Measurements from ENCODE around the gene ART3.
"Not testable (repeated sequence)": the region's sequence is repeated elsewhere in the genome, so short reads cannot be mapped to it uniquely, and the experiment has no call there.

ART3 gene

DNA sequence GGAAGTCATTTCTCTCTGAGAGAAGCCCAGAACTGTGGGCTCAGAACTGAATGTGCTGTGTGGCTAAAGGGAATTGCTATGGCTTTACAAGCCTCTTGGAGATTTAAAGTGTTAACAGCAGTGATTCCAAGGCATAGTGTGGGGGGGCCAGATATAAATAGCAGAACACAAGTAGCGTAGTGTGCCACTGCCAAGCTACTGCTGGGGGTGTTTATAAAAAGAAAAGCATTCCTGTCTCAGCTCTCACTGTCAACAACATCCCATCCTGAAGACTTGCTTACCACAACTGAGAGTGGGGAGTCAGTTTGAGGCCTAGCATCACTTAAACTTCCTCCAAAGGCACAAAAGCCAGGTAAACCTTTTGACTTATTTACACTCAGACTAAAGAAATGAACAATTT lies at the start of gene ART3:
ART3 (plus strand) TSS at position 242 of the 400 bp plus-strand sequence. CDS start 1,181 bp downstream, outside the sequence.
- DNase-seq, result no peak

GRCh38 chr4:76028350-76028765 lies 46.2 kb upstream of the ART3 start:
- no peak for DNase-seq

DNA sequence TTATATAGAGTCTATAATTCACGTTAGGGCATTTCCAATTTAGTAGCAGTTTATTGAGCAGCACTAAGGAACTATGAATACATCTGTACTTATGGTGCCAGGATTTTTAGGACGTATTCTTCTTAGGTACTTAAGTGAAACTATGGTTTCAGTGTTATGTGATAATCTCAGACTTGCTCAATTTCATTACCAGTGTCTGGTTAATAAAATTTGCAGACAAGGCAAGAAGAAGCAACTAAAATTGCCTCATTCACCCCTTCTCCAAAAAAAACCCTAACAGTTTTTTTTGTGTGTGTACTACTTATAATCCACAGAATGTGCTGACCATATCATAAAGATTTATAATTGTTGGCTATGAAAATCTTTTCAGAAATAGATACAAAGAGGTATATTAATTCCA lies 45.2 kb upstream of the ART3 start:
- no peak for DNase-seq

DNA sequence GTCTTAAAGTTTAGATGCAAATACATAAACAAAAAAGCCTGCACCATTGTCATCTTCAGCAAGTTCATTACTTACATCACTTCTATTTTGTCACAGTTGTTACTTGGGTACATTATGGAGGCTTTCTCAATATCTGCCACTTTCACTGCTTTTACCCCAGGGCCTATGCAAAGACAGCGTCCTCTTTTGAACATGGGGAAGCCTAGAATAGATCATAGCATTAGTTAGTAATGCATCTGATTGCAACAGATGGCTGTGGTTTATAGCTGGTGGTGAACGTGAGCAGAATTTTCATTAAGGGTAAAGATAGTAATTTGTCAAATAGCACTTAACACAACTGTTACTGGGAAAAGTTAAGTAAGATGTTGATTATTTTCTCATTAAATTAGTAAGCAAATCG lies 39.4 kb upstream of the ART3 start:
- DNase-seq, result no peak

DNA sequence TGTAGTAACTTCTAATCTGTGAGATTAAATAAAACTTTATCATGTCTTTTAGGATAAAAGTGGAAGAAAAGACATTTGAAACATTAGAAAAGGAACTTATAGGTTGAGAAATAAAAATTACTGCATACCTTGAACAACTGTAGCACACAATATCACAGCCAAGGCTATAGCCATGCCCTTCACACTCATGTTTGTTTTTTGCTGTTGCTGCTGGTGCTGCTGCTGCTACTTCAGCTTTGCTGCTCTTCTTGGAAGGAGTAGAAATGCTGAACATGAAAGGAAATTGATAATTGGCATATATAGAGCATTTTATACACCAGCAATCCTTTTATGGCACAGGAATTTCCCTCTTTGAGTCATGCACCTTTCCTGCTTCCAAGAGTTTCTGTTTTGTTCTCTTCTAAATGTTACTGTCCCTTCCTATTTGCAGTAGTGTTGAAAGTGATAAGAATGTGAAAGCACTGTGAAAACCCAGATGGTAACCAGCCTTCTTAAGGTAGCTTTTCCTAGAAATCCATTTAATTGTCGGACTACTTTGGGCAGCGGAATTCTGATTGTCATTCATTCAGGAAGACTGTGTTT lies 38.6 kb upstream of the ART3 start, which contains the start of gene CXCL11:
CXCL11 (minus strand) TSS at position 272 of the 582 bp plus-strand sequence; CDS start at position 189, 83 bp downstream.
- DNase-seq, result no peak

DNA sequence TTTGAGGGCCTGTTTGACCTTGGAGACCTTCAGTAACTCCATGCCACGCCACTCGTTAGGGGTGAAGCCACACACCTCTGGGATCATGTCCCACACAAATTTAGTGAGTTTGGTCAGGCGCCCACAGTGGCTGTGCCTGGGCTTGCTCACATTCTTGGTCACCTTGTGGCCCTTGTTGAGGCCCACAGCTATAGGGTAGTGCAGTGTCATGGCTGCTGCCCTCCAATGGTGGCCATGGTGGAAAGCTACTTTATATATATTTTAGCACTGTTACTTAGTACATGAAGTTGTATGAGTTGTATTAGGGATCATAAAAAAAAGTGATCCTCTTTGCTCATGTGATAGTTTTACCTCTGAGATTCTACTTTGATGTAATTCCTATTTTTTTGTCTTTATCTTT lies 37.7 kb upstream of the ART3 start:
- DNase-seq, result no peak

DNA sequence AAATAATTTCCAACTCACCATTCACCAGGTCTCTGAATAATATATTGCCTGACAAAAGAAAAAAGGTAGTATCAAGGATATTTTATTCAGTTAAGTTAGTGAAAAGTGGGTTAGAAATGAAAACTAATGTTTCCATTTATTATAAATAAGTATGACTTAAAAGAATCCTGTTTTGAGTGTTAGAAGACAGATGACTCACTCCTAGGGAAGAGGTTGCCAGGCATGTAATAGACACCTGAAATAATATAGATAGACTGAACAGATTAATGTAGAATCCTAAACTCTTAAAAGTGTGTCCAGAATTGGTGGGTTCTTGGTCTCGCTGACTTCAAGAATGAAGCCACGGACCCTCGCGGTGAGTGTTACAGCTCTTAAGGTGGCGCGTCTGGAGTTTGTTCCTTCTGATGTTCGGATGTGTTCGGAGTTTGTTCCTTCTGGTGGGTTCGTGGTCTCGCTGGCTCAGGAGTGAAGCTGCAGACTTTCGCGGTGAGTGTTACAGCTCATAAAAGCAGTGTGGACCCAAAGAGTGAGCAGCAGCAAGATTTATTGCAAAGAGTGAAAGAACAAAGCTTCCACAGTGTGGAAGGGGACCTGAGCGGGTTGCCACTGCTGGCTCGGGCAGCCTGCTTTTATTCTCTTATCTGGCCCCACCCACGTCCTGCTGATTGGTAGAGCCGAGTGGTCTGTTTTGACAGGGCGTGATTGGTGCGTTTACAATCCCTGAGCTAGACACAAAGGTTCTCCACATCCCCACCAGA lies 32.1 kb upstream of the ART3 start:
- not testable (repeated sequence) for DNase-seq

- not testable (repeated sequence) for DNase-seq
These were observed 31.2 kb upstream of the ART3 start for GRCh38 chr4:76043306-76043705.

DNA sequence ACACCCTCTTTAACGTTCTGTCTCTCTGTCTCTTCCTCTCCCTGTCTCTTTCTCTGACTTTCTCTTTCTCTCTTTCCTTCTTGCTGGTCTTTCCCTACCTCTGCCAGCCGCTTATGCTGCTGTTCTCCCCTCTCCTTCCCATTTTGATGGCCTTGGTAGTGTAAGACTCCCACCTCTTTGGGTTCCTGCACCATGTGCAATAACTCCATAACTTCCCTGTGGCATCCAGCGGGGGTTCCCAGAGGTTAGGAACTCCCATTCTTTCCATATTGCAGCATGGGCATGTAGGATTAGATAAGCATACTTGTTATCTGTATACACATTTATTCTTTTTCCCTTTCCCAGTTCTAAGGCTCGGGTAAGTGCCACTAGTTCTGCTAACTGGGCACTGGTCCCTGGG lies 29.8 kb upstream of the ART3 start:
- not testable (repeated sequence) for DNase-seq

DNA sequence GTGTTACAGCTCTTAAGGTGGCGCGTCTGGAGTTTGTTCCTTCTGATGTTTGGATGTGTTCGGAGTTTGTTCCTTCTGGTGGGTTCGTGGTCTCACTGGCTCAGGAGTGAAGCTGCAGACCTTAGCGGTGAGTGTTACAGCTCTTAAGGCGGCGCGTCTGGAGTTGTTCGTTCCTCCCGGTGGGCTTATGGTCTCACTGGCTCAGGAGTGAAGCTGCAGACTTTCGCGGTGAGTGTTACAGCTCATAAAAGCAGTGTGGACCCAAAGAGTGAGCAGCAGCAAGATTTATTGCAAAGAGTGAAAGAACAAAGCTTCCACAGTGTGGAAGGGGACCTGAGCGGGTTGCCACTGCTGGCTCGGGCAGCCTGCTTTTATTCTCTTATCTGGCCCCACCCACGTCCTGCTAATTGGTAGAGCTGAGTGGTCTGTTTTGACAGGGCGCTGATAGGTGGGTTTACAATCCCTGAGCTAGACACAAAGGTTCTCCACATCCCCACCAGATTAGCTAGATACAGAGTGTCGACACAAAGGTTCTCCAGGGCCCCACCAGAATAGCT lies 24.6 kb upstream of the ART3 start:
- not testable (repeated sequence) for DNase-seq

DNA sequence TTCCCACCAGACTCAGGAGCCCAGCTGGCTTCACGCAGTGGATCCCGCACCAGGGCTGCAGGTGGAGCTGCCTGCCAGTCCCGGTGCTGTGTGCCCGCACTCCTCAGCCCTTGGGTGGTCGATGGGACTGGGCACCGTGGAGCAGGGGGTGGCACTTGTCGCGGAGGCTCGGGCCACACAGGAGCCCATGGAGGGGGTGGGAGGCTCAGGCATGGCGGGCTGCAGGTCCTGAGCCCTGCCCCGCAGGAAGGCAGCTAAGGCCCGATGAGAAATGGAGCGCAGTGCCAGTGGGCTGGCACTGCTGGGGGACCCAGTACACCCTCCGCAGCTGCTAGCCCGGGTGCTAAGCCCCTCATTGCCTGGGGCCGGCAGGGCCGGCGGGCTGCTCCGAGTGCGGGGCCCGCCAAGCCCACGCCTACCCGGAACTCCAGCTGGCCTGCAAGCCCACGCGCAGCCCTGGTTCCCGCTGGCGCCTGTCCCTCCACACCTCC lies 23.9 kb upstream of the ART3 start:
- DNase-seq, result not testable (repeated sequence)

DNA sequence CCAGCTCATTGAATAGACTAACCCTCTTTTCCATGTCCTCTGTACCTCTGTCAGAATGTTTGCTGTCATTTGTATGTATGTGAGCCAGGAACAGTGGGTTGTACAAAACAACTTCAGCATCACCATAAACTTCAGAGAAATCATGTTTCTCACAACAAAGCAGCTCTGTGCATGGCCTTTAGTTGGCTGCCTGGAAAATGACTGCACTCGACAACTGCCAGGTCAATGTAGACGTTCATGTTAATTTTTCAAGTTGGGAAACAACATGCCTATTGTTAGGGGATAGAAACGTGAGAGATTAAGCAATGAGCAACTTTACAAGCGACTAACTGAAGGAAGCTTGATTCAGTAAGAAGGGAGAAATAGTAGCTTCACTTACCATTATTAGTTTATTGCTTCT lies 20.8 kb upstream of the ART3 start:
- no peak for DNase-seq

DNA sequence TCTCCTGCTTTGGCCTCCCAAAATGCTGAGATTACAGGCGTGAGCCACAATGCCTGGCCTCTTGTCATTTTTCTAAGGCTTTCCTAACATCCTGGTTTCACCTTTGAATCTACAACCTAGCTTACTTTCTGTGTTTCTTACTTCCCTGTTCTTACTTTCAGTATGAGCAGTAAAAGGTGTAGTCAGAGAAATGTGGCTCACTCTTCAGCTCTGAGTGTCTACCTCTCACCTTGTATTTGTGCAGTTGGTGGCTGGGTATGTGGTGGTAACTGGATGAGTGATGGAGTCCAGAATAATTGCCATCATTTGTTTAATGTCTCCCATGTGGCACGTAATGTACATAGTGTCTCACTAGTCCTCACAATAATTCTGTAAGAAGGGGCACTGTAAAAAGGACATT lies 19.5 kb upstream of the ART3 start:
- DNase-seq, result no peak

DNA sequence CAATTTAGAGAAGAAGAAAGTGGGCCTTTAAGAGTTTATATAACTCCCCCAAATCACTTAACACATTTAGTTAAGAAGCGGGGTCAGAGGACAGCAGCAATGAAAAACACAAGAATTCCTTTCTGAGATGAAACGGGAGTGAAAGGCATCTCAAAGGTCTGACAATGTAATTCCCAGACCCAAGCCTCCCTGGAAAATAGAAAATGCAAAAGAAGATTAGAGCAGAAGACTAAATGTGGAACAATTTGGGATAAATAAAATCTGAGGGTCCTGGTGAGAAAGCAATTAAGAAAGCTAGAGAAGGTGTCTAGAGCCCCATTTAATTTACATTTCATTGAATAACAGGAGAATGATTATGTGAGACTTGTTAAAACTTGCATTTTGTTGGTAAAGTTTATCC lies 19.1 kb upstream of the ART3 start:
- no peak for DNase-seq

DNA sequence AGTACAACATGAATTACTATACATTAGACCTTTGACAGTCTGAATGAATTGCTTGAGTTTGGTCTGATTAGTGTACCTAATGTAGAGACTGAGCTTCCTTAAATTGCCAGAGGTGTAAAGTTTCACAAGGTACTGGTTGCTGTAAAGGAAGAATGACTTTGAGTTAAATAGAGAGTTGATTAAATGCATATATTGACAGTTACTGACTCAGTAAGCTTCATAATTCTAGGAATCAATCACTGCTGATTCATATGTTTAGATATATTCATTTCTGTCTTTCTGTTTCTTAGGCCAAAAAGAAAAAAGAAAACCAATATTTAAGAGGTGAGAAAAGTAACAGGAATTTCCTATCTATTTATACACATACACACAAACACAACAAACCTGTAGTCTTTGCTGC lies 16.2 kb upstream of the ART3 start:
- no peak for DNase-seq

DNA sequence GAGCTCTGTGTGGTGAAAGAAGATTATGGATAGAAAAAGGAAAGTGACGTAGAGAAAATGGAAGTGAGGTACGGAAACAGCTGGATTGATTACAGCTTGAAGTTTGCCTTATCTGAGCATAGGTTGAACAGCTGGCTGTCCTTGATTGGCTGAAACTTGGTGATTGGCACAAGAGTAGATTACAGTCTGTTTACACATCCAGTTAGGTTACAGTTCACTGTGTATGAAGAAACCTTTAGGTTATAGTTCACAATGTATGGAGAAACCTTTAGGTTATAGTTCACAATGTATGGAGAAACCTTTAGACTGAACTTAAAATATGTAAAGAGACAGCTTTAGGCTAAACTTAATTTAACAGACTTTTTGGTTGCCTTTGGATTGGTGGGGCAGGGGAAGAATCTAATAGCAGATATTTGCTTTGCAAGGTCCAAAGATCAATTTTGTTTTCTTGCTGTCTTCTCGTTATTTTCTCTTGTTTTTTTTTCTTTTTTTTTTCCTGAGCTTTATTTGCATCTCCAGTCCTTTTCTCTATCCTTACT lies 15.6 kb upstream of the ART3 start:
- DNase-seq, result no peak

DNA sequence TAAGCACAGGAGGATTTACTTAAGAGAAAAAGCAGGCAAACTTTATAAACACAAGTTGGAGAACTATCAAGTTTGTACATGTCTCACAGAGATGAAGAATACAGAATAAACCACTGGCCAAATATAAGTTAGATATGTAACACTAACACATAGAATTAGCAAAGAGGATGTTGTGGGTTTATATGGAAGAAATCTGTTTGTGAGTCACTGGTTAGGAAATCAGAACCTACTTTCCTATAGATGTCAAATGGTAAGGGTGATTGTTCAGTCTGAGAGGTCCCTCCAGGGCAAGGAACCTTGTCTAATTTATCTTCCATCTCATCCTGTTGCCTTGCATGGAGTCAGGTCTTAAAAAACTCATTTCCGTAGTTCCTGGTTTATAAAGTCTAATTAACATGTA lies 14.8 kb upstream of the ART3 start:
- DNase-seq, result no peak

- DNase-seq, result no peak
These were observed 14.0 kb upstream of the ART3 start for GRCh38 chr4:76060506-76060905.

DNA sequence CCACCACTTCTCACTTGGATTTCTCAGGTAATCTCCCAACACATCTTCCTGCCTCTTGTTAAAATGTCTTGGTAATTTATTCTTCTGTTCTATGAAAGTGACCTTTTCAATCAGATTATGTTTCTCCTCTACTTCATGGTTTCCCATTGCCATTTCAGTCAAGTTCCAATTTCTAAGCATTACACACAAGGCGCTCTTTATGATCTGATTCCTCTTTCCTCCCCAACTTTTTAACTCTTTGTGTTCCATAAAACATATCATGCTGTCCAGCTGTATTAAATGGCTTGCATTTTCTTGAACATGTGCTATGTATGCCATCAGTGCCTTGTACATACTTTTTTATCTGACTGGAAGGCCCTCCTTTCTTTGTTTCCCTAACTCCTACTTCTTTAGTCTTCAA lies 13.1 kb upstream of the ART3 start:
- no peak for DNase-seq

DNA sequence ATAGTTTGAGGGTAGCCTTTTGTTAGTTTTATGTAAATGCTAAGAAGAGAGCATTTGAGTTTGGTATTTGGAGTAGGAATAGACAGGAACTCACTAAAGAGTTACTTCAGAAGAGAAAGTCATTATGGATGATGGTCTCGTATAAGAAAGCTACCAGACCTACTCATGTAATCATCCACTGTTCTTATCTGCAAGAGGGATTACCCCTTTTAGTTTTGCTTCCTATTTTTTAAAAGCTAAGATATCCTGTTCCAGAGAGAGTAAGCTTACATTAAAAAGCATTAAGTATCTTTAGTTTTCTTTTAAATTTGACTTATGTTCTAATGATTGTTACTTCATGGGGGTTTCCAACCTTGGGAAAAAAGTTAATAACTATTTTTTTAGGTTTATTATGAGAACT lies 12.5 kb upstream of the ART3 start:
- no peak for DNase-seq

DNA sequence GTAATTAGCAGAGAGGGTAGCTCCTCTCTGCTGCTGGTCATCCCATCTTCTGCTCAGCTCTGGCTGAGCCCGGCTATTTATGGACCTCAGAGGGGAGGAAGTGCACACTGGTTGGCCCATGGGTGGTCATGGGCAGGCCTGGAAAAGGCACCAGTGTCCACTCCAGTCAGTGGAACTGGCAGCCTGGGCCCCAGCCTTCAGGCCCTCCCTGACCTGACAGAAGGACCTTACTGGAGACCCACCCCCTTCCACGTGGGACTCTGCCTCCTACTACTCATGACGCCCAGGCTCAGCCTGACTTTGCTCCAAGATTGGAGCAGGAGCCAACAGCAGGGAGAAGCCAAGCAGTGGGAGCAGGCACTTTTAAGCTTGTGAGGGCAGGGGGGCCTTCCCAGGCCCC lies 8.0 kb upstream of the ART3 start:
- DNase-seq, result no peak

- DNase-seq, result peak; percentile 85
These were observed 6.7 kb upstream of the ART3 start for GRCh38 chr4:76067652-76068286.

DNA sequence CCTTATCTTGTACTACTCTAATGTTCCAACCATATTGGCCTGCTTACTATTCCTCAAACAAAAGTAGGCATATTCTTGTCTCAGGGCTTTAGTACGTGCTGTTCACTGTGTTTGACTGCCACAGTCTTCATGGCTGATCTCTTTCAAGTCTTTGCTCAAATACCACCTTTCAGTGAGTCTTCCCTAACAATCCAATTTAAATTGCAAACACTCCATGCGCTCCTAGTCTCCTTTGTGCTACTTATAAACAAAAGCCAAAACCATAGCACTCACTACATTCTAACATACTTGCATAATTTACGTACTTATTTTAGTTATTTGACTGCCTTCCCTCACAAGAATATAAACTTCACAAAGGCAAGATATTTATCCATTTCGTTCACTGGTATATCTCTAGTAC lies 1.7 kb upstream of the ART3 start:
- no peak for DNase-seq
